HEK293 (cell line): ENCODE measurements around the gene ARPC5L.

ENCODE experiments used
- CTCF ChIA-PET: fragments of 350-600 bp; formaldehyde crosslinking; extraction: SDS; loops from one replicate; lab custom pipeline; 2021; ENCODE audit warnings: antibody characterized with exemption; lab: Yijun Ruan, JAX
- POLR2A ChIA-PET: fragments of 300-600 bp; formaldehyde crosslinking; extraction: SDS; loops from one replicate; lab custom pipeline; 2020; ENCODE audit warnings: antibody characterized with exemption, inconsistent platforms; lab: Yijun Ruan, JAX
- H3K27ac ChIP-seq: fragments of 200-500 bp; sonication (Bioruptor generic); 2 replicates; pipeline ENCODE4 v1.5.1; 2014; ENCODE audit warnings: low read depth, low read length, control low read depth, inconsistent platforms; ENCODE audit errors: extremely low read depth
- H3K36me3 ChIP-seq, 2 experiments: fragments of 200-500 bp in 1 of 2; sonication (Bioruptor generic) in 1 of 2; 1 replicate in 1 of 2; 2 replicates in 1 of 2; pipeline ENCODE4 v1.5.1; 2014 to 2017; ENCODE audit warnings: inconsistent platforms in 2 of 2, low read length in 2 of 2; ENCODE audit not compliant: control insufficient read depth in 2 of 2, insufficient read depth in 1 of 2
- H3K4me1 ChIP-seq: fragments of 200-500 bp; sonication (Bioruptor generic); 2 replicates; pipeline ENCODE4 v1.5.1; 2014; ENCODE audit warnings: mild to moderate bottlenecking, low read length, inconsistent platforms; ENCODE audit not compliant: control insufficient read depth, insufficient read depth
- H3K4me3 ChIP-seq: 2 replicates; pipeline ENCODE4 v1.5.1; 2011; ENCODE audit warnings: low read depth, mild to moderate bottlenecking, control low read depth, low read length, moderate library complexity
- H3K9me3 ChIP-seq: fragments of 200-500 bp; sonication (Bioruptor generic); 2 replicates; pipeline ENCODE4 v1.5.1; 2014; ENCODE audit warnings: low read depth, low read length, inconsistent platforms; ENCODE audit not compliant: control insufficient read depth, insufficient read depth
- SETDB1 ChIP-seq: IDR thresholded peaks from one replicate; pipeline ENCODE4 v1.6.1; 2017; ENCODE audit warnings: mild to moderate bottlenecking, low read length, moderate library complexity, mixed read lengths; ENCODE audit not compliant: insufficient read length
- ZBTB21 ChIP-seq: fragments of 450-650 bp; formaldehyde crosslinking; IDR thresholded peaks from 2 replicates; pipeline ENCODE4 v1.5.1; 2017; ENCODE audit warnings: missing biosample characterization, missing genetic modification characterization
- ZFP3 ChIP-seq: fragments of 450-650 bp; formaldehyde crosslinking; IDR thresholded peaks from 2 replicates; pipeline ENCODE4 v1.5.1; 2016; ENCODE audit warnings: low read depth, missing biosample characterization, missing genetic modification characterization
- ZFP37 ChIP-seq: fragments of 450-650 bp; formaldehyde crosslinking; IDR thresholded peaks from 2 replicates; pipeline ENCODE4 v1.5.1; 2016; ENCODE audit warnings: missing biosample characterization, missing genetic modification characterization
- ZFP69B ChIP-seq: fragments of 450-650 bp; formaldehyde crosslinking; IDR thresholded peaks from 2 replicates; pipeline ENCODE4 v1.5.1; 2016; ENCODE audit warnings: missing biosample characterization, missing genetic modification characterization
- ZNF10 ChIP-seq: fragments of 450-650 bp; formaldehyde crosslinking; IDR thresholded peaks from 2 replicates; pipeline ENCODE4 v1.5.1; 2017; ENCODE audit warnings: missing biosample characterization, missing genetic modification characterization
- ZNF394 ChIP-seq: fragments of 450-650 bp; formaldehyde crosslinking; IDR thresholded peaks from 2 replicates; pipeline ENCODE4 v1.5.1; 2016; ENCODE audit warnings: missing biosample characterization, missing genetic modification characterization, mild to moderate bottlenecking, moderate library complexity, borderline replicate concordance
- ZNF423 ChIP-seq: fragments of 450-650 bp; formaldehyde crosslinking; IDR thresholded peaks from 2 replicates; pipeline ENCODE4 v1.5.1; 2016; ENCODE audit warnings: missing biosample characterization, missing genetic modification characterization
- ZNF48 ChIP-seq: fragments of 450-650 bp; formaldehyde crosslinking; IDR thresholded peaks from 2 replicates; pipeline ENCODE4 v1.5.1; 2016; ENCODE audit warnings: missing biosample characterization, missing genetic modification characterization
- ZNF501 ChIP-seq: fragments of 450-650 bp; formaldehyde crosslinking; IDR thresholded peaks from 2 replicates; pipeline ENCODE4 v1.5.1; 2016; ENCODE audit warnings: missing biosample characterization, missing genetic modification characterization
- ZNF530 ChIP-seq: fragments of 450-650 bp; formaldehyde crosslinking; IDR thresholded peaks from 2 replicates; pipeline ENCODE4 v1.5.1; 2016; ENCODE audit warnings: low read depth, missing biosample characterization, missing genetic modification characterization
- ZNF548 ChIP-seq: fragments of 450-650 bp; formaldehyde crosslinking; IDR thresholded peaks from 2 replicates; pipeline ENCODE4 v1.5.1; 2016; ENCODE audit warnings: missing biosample characterization, missing genetic modification characterization
- ZNF561 ChIP-seq: fragments of 450-650 bp; IDR thresholded peaks from 2 replicates; pipeline ENCODE4 v1.5.1; 2018; ENCODE audit warnings: missing biosample characterization, missing genetic modification characterization, borderline replicate concordance
- ZNF654 ChIP-seq: fragments of 450-650 bp; formaldehyde crosslinking; IDR thresholded peaks from 2 replicates; pipeline ENCODE4 v1.5.1; 2016; ENCODE audit warnings: low read depth, missing biosample characterization, missing genetic modification characterization
- ZNF677 ChIP-seq: fragments of 450-650 bp; IDR thresholded peaks from 2 replicates; pipeline ENCODE4 v1.5.0; 2018; ENCODE audit warnings: missing biosample characterization, mild to moderate bottlenecking, missing genetic modification characterization, moderate library complexity
- ZNF777 ChIP-seq: fragments of 450-650 bp; formaldehyde crosslinking; IDR thresholded peaks from 2 replicates; pipeline ENCODE4 v1.5.1; 2017; ENCODE audit warnings: missing biosample characterization, missing genetic modification characterization, borderline replicate concordance
- ZSCAN18 ChIP-seq: fragments of 450-650 bp; formaldehyde crosslinking; IDR thresholded peaks from 2 replicates; pipeline ENCODE4 v1.5.1; 2016; ENCODE audit warnings: missing biosample characterization, missing genetic modification characterization
- TF ChIP-seq, protein P1 (sequence below): fragments of 450-650 bp; IDR thresholded peaks from 2 replicates; pipeline ENCODE4 v1.5.1; 2018; ENCODE audit warnings: missing biosample characterization, mild to moderate bottlenecking, missing genetic modification characterization
- TF ChIP-seq, protein P2 (sequence below): fragments of 450-650 bp; formaldehyde crosslinking; optimal IDR thresholded peaks from 2 replicates; pipeline ENCODE3; 2016; ENCODE audit warnings: missing biosample characterization, mild to moderate bottlenecking, missing genetic modification characterization

ARPC5L gene

DNA sequence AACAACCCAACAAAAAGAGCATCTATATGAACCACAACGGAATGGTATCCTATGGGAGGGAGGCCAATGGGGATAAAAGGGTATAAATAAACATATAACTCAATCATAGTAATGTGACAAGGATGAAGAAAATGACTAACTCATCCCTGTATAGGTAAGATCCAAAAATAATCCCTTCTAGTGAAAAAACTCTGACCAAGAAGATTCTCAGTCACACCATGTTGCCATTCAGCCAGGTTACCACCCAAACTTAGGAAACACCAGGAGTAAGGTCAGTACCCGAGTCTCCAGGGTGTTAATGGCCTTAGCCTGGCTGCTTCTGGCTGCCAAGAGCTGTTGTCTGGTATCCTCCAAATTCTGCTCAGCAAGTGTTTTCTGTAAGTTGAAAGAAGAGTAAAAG is 46.2 kb downstream of the ARPC5L start:
- ChIA-PET CTCF (interaction anchor here (0.7 to 1.2 kb wide), 2 partner anchors 14 to 136 kb away, joined by 3 read pairs; no protein-coding TSS in a partner anchor), POLR2A (no interaction called here)
- Histone ChIP-seq H3K4me1 (peaks cover 3% of the 10 kb centered on the region; the same call in 1 of the 2 replicates), H3K9me3 (no peaks in the 10 kb centered on the region), H3K36me3 (peaks cover 1 to 34% of the 10 kb centered on the region in 2 experiments; a peak in 2 of 3 replicates), H3K4me3 (no peak overlapping the region), H3K27ac (no peak overlapping the region)
- no peak for TF ChIP-seq ZNF48 (tag by site-specific recombination)
- no peak for TF ChIP-seq ZNF654
- TF ChIP-seq ZSCAN18 (tag by site-specific recombination), result no peak
- no peak for TF ChIP-seq ZNF423 (tag by site-specific recombination)

DNA sequence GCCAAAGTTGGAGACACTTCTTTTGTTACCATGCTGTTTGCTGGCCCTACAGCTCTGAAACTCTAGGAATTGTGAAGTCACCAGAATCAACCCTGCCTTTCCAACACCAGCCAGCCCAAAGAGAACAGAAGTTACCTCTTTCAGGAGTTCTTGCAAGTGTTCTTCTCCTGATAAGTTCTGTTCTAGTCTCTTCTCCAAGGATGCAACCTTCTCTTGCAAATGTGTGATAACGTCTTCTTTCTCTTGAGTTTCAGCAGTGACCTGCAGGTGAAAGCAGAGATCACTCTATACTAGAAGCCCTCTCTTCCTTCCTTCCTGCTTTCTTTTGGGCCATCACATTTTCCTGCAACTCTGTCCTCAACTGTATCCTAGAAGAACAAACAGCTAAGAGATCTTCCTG is 49.8 kb downstream of the ARPC5L start:
- CTCF ChIA-PET, result interaction anchor here (0.8 kb wide), 1 partner anchor 17 kb away, joined by 3 read pairs; no protein-coding TSS in a partner anchor
- TF ChIP-seq ZNF677 (tag by site-specific recombination), result no peak
- no peak for TF ChIP-seq ZNF394 (tag by site-specific recombination)
- no peak for TF ChIP-seq ZNF548 (tag by site-specific recombination)
- TF ChIP-seq ZNF501, result no peak
- no peak for TF ChIP-seq ZFP37 (tag by site-specific recombination)
- TF ChIP-seq ZNF10 (tag by site-specific recombination), result no peak
- no peak for TF ChIP-seq ZBTB21
- no peak for TF ChIP-seq ZNF777 (tag by site-specific recombination)
- no peak for TF ChIP-seq ZNF561 (tag by site-specific recombination)
- TF ChIP-seq ZNF48 (tag by site-specific recombination), result no peak
- TF ChIP-seq ZFP3 (tag by site-specific recombination), result no peak
- no peak for TF ChIP-seq ZFP69B (tag by site-specific recombination)
- no peak for TF ChIP-seq SETDB1
- Histone ChIP-seq H3K4me3 (no peak overlapping the region), H3K9me3 (no peaks in the 10 kb centered on the region), H3K27ac (no peak overlapping the region), H3K4me1 (peaks cover 3% of the 10 kb centered on the region; the same call in 1 of the 2 replicates), H3K36me3 (peaks cover 4 to 51% of the 10 kb centered on the region in 2 experiments; a peak in 2 of 3 replicates)
- POLR2A ChIA-PET, result interaction anchor here (1.1 kb wide), 1 partner anchor 55 kb away, joined by 4 read pairs; no protein-coding TSS in a partner anchor

- no peak for TF ChIP-seq ZNF530 (tag by site-specific recombination)
- TF ChIP-seq, protein P1, sequence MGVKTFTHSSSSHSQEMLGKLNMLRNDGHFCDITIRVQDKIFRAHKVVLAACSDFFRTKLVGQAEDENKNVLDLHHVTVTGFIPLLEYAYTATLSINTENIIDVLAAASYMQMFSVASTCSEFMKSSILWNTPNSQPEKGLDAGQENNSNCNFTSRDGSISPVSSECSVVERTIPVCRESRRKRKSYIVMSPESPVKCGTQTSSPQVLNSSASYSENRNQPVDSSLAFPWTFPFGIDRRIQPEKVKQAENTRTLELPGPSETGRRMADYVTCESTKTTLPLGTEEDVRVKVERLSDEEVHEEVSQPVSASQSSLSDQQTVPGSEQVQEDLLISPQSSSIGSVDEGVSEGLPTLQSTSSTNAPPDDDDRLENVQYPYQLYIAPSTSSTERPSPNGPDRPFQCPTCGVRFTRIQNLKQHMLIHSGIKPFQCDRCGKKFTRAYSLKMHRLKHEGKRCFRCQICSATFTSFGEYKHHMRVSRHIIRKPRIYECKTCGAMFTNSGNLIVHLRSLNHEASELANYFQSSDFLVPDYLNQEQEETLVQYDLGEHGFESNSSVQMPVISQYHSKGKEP (tag by site-specific recombination), result no peak
- TF ChIP-seq, protein P2, sequence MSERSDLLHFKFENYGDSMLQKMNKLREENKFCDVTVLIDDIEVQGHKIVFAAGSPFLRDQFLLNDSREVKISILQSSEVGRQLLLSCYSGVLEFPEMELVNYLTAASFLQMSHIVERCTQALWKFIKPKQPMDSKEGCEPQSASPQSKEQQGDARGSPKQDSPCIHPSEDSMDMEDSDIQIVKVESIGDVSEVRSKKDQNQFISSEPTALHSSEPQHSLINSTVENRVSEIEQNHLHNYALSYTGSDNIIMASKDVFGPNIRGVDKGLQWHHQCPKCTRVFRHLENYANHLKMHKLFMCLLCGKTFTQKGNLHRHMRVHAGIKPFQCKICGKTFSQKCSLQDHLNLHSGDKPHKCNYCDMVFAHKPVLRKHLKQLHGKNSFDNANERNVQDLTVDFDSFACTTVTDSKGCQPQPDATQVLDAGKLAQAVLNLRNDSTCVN (tag by site-specific recombination), result no peak
- ChIA-PET POLR2A (no interaction called here), CTCF (interaction anchor here (1.0 kb wide), 1 partner anchor 60 kb away, joined by 3 read pairs; the partner anchor contains the start of gene WDR38)
These were observed 51.4 kb downstream of the ARPC5L start for GRCh38 chr9:124913378-124913777.

More at GRCh38 chr9:124913378-124913777, 51.4 kb downstream of the ARPC5L start:
- Histone ChIP-seq H3K36me3 (peaks cover 5 to 51% of the 10 kb centered on the region in 2 experiments; a peak in 2 of 3 replicates), H3K4me1 (no peaks in the 10 kb centered on the region), H3K9me3 (no peaks in the 10 kb centered on the region), H3K27ac (no peak overlapping the region), H3K4me3 (no peak overlapping the region)
